ENCODE data around the gene ZDHHC6.
"Not testable (repeated sequence)": the region's sequence is repeated elsewhere in the genome, so short reads cannot be mapped to it uniquely, and the experiment has no call there.

Gene ZDHHC6

DNA sequence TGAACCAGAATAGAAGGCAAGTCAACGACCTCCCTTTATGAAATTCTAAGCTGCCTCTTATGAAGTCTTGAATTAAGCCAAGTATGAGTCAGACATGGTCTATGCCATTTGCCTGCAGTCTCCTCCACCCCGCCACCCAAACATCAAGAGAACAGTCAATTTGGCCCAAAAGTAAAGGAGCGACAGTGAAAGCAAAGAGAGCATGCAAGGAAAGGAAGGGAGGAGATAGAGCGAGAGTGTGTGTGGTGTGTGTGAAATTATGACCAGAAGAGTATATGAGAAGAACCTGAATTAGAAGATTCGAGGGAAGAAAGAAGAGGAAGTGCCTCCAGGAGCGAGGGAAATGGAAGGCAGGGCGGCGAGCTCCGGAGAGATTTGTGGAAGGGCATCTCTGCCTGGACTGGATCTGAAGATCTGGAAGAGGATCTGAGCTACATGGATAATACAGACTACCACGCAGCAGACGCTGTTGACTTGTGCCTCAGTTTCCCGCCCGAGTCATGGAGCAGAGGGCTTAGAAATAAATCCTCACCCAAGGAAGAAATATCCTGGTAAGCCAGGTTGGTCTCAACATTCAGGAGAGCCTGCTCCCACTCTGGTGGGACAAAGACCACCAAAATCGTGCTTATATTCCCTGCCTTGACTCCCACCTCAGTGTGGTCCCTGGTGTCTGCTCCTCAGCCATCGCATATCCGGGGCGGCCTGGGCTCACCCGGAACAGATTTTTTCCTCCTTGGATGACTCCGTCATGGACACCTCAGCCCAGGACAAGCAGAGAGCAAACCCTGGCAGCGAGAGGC is 459 bp downstream of the ZDHHC6 start:
- in situ Hi-C loops (cut with MboI; ENCODE audit: low sequenced_read_pairs) = no loop called here

DNA sequence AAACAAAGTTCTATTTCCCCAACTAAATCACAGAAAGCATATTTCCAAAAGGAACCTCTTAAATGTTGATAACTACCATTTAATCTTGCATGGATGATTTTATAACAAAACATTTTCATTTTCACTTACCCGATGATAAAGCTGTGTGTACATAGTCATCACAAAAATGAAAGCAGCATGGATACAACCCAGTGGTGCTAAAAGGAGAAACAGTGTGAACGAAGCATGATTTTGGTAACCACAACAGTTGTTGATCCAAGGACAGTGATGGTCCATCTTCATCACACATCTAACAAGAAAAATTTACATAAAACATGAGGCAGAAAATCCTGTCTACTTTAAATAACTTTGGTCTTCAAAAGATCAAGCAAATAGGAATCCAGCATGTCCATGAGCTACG is 4.7 kb downstream of the ZDHHC6 start:
- in situ Hi-C loops (cut with MboI; ENCODE audit: low sequenced_read_pairs) = no loop called here

DNA sequence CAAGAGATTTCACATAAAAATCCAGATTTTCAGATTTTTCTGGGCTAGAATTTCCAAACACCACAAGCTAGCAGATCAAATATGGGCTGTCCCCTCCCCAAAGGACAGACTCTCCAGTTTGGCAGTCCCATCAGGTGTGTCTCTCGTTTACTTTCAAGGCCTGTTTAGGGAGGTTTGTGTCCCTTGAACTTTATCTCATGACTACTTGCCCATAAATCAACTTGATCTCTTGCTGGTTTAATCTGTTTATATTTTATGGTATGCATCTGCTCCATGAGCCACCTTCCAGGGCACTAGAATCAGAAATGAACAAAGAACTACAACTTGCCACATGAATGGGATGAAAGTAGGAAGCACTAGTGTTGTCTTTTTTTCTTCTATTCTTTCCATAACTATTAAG is 5.2 kb downstream of the ZDHHC6 start:
- in situ Hi-C loops (cut with MboI; ENCODE audit: low sequenced_read_pairs) = no loop called here

DNA sequence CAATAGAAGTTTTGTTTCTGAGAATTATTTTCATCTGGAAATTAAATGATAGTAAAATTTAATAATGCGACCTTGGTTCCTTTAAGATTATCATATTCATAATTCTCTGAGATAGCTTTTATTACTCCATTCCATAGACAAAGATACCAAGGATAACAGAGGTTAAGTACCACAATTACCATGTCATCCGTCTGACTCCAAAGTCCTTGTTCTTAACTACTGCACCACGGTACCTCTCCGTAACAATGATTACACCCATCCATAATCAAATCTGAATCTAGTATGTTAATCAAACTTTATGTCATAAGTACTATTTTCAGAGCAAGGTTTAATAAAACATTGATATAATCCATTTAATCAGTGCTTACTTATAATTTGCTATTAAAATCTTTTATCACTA is 8.4 kb downstream of the ZDHHC6 start:
- in situ Hi-C loops (cut with MboI; ENCODE audit: low sequenced_read_pairs) = no loop called here

DNA sequence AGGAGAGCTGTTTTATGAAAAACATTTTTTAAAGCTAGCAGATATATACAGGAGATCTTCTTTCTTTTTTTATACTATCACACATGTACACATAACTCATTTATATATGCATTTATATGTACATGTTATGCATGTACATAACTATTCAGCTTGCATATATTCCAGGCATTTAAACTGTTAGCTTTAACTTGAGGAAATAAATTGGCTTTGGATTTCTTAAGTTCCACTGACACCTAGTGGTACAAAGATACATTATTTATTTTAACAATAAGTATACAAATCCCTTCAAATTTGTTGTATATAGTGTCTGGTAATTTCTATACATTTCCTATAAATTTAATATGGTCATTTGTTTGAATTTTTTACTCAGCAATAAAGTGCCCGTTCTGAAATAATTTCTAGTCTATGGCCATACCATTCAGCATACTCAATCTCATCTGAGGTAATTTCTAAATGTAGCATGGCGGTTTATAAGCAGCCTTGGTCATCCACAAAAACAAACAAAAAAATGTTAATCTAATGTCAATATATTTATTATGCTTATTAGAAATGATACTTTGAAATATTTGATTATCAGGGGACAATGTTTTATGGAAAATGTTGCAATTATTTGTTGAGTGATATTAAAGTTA is 11.6 kb downstream of the ZDHHC6 start:
- in situ Hi-C loops (cut with MboI; ENCODE audit: low sequenced_read_pairs) = no loop called here

DNA sequence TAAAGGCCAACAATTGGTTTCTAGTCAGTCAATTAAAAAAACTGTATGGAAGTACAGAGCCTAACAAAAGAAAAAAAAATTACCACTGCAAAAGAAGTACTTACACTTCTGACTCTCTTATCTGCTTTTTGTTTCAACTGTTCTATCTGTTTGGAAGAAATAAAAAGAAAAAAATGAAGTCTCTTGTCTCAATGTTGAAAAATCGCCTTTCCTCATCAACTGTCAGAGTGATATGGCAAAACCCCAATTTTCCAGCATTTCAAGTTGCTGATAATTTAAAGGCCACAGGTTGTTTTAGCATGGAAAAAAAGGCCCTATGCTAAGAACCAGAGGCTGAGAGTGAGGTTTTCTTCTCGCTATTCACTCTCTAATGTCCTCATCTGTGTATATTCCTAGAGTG is 13.6 kb downstream of the ZDHHC6 start:
- in situ Hi-C loops (cut with MboI; ENCODE audit: low sequenced_read_pairs) = no loop called here

DNA sequence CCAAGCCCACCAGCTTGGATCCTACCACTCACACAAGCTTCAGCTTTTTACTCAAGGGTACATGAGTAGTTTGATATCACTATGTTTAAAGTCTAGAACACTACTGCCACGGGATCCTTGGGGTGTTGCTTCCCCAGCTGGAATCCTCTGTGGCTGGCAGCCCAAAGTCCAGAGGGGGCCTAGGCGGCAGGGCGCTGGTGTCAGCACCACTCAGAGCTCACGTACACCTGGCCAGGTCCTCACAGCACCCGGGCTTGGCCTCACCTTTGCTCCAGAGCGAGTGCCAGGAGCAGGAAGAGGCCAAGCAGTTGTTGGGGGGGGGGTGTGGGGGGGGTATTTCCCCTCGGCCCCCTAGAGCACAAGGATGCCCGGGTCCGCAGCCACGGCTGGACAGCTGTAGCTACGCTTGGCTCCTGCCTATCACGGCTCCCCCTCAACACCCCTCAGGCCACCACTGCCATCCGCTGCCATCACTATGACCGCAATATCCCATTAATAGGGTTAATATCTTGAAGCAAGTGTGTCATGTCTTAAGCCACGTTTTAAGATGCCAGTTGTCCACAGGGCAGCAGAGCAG is 17.0 kb downstream of the ZDHHC6 start:
- in situ Hi-C loops (cut with MboI; ENCODE audit: low sequenced_read_pairs) = no loop called here

DNA sequence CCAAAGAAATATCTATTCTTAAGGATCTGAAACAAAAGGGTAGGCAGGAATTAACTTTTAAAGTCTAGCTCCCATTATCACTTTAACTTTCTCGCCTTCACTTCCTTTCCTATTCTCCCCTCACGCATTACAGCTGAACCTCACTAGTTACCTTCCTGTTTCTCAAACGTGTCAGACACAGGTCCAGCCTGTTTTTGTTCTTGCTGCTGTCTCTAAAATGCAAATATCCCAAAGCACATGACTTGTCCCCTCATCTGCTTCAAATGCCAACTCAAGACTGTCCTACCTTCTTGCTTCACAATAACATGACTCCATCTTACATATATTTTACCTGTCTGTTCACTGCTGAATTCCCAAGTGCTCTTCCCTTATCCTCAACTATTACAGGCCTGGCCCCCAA is 17.6 kb downstream of the ZDHHC6 start:
- in situ Hi-C loops (cut with MboI; ENCODE audit: low sequenced_read_pairs) = no loop called here

DNA sequence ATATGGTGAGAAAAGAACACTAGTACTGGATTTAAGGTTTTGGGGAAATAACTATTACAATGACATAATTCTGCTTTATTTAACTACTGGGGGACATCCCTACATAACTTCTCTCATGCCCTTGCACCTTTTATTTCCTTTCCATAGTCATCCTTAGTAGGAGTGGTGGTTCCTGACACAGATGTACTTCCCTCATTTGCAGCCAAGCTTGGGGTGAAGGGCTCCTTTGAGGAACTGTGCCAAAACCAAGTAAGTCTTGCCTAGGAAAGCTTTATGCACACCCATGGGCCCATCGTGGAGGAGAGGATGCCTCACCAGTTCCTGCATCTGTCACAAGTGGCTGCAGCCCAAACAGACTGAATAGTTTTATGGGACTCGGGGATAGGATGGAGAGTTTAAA is 20.6 kb downstream of the ZDHHC6 start:
- in situ Hi-C loops (cut with MboI; ENCODE audit: low sequenced_read_pairs) = no loop called here

DNA sequence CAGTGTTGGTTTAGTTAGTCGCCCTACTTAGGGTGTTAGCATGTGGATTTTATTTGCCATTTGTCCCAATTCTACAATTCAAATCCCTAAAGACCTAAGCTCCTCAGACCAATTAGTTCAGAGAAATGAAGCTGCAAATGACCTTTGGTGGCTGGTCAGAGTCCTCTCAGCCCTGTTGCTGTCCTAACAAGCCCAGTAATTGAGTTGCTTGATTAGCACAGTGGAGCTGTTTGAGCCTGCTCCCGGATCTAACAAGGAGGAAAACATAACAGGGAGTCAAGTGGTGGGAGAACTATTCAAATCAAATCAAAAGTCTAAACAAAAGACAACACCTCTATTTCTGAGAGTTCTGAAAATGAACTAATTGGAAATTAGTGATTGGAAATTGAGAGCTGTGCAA is 22.1 kb downstream of the ZDHHC6 start:
- in situ Hi-C loops (cut with MboI; ENCODE audit: low sequenced_read_pairs) = no loop called here

DNA sequence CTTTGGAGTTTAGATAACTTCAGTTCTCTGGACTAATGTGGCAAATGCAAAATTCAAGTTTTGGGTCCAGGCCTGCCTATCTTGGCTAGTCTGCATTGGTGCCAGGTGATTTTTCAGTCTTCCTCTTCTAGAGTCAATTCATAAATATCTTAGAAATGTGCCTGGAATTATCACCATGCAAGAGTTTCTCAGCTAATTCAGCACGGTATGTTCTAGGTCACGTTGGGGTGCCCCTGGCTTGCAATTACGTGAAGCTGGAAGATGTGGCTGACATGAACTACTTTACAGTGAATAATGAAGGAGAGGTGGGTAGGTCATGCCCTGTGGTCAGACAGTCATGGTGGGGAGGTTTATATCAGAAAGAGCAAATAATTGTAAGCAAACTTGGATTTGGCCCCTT is 25.0 kb downstream of the ZDHHC6 start:
- in situ Hi-C loops (cut with MboI; ENCODE audit: low sequenced_read_pairs) = no loop called here

DNA sequence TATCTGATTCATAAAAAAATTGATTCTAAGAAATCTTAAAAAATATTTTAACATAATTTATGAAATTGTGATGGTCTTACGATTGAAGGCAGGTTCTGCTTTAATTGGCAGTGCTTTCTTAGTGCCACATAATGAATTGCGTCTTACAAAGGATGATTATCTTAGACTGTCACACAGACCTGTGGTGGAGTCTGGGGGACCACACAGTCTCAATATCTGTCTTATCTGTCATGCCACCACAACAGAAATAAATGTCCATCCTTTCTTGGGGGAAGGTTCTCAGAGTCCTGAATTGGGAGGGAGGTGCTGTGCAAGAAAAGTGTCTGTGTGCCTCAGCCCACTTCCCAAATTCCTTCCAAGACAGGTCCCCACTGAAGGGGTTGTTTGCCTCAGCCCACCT is 34.0 kb downstream of the ZDHHC6 start:
- in situ Hi-C loops (cut with MboI; ENCODE audit: low sequenced_read_pairs) = no loop called here

DNA sequence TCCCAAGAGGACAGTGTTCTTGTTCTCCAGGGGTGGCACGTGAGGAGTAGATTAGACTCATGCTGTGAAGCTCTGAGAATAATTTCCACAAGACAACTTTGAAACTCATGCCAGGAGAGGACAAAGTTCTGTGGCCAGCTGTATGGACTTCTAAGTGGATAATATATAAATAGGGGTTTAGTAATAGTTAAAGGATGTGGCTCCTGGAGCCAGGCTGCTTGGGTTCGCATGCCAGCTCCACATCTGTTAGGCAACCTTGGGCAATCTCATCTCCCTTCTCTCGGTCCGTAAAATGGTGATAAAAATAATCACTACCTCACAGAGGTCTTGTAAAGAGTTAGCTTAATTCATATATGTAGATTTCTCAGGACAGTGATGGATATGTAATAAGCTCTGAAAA is 37.0 kb downstream of the ZDHHC6 start:
- in situ Hi-C loops (cut with MboI; ENCODE audit: low sequenced_read_pairs) = no loop called here

DNA sequence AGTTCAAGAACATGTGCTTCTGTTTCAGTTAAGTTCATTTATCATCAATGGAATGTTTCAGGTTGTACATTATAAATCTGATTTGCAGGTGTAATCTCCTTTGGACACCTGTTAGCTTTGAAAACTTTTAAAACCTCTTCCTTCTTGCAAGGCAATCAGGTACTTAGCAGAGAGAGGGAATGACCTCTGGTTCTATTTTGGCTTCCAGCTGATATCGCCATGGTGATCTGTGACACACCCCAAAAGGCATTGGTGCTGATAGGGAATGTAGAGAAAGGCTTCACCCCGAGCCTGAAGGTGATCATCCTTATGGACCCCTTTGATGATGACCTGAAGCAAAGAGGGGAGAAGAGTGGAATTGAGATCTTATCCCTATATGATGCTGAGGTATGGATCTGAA is 37.4 kb downstream of the ZDHHC6 start:
- in situ Hi-C loops (cut with MboI; ENCODE audit: low sequenced_read_pairs) = no loop called here

DNA sequence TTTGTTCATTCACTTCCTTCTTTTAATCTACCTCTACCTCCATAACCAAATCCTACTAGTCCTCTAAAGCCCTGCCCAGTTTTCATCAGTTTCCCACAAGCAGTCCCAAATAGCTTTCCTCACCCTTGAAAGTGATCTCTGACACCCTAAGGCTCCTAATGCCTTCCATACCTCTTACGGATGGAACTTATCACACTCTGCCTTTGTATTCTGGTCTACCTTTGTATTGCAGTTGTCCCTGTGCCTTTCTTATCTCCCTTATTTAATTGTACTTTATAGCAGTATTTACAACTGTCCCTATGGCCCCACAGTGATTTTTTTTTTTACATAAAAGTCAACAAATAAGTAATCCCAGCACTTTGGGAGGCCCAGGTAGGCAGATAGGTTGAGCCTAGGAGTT is 39.0 kb downstream of the ZDHHC6 start:
- in situ Hi-C loops (cut with MboI; ENCODE audit: low sequenced_read_pairs) = no loop called here

DNA sequence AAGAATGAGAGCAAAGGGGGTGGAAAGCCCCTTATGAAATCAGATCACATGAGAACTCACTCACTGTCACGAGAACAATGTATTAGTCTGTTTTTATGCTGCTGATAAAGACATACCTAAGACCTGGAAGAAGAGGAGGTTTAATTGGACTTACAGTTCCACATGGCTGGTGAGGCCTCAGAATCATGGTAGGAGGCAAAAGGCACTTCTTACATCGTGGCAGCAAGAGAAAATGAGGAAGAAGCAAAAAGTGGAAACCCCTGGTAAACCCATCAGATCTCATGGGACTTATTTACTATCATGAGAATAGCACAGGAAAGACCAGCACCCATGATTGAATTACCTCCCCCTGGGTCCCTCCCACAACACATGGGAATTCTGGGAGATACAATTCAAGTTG is 39.9 kb downstream of the ZDHHC6 start:
- in situ Hi-C loops (cut with MboI; ENCODE audit: low sequenced_read_pairs) = not testable (repeated sequence)

DNA sequence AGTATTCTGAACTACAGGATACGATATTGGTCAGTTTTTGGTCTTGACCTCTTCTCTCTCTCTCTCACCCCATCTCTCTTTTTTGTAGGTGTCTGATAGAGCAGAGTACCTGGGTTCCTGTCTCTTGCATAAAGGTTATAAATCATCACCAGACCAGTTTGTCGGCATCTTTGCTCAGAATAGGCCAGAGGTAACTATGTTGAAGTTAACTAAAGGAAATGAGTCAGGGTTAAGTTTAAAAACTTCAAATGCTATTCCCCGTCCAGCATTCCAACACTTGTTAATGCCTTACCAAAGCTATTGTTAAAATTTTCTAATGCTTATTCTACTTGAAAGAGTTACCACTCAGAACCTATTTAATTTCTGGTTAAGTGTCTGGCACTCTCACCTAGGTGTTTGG is 42.1 kb downstream of the ZDHHC6 start:
- in situ Hi-C loops (cut with MboI; ENCODE audit: low sequenced_read_pairs) = no loop called here

DNA sequence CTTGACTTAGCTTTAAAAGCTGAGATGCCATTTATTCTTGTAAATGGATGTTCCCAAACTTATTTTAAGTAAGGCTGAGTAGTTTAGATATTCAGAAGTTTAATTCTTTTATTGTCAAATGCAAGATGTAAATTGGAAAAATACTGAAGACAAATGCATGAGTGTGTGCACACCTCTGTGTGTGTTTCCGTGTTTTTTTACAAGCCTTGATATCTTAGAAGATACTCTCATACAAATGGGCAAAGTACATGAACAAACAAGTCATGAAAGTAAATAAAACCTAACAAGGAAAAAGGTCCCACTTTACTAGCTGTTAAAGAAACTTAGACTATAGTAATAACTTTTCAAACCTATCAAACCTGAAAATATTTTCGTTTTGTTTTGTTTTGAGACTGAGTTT is 43.8 kb downstream of the ZDHHC6 start:
- in situ Hi-C loops (cut with MboI; ENCODE audit: low sequenced_read_pairs) = no loop called here

DNA sequence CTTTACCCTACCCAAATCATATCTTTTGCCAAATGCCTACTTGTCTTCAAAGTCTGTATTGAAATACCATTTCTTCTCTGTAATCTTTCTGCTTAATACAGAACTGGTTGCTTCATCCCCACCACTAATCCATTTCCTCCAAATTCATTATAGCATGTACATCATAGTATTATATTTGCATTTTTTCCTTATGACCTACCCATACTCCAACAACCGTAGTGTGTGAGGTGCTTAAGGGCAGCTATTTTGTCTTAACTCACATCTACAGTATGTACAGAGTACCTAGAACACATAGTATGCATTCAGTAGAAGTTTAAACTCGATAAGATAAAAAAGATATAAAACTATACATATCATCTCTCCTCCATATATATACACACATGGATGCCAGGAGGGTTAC is 49.1 kb downstream of the ZDHHC6 start:
- in situ Hi-C loops (cut with MboI; ENCODE audit: low sequenced_read_pairs) = no loop called here

DNA sequence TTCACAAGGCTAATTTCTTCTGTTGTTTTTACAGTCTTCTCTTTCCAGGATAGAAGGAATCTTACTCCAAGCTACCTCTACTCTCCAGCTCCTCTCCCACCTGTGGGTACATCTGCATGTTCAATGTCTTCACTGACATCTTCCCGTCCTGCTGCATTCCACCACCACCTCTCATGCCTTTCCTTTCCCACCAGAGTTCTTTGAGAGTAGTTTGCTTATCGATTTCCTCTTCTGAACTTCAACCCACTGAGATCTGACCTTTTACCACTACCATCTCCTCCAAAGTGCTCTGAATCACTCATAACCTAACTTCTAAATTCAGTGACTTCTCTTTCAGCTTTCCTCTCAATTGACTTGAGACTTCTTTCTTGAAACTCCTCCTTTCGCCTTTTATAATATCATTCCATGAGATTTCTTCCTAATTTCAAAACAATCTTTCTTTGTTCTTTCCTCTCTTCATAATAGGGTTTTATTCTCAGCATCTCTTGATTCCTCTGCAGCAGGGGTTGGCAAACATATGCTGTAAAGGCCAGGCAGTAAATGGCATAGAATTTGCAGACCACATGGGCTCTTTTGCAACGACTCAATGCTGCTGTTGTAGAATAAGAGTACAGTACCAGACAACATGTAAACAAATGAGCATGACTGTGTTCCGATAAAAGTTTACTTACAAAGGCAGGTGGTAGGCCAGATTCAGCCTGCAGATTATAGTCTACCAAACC is 50.7 kb downstream of the ZDHHC6 start:
- in situ Hi-C loops (cut with MboI; ENCODE audit: low sequenced_read_pairs) = no loop called here

DNA sequence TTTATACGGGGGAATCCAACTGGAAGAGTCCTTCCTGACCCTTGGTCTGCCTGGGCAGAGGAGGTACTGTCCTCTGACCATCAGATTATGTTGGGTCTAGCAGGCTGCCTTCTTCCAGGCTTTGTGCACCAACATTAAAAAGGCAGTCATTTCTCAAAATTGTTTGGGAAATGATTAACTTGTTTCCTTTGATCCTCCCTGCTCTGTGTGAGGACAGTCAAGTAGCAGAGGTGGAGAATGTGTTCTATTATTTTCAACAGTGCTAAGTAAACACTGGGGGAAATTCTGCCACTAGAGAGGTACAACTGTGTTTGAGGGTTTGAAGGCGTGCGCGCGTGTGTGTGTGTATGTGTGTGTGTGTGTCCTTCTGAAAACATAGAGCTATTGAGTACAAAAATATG is 52.2 kb downstream of the ZDHHC6 start:
- in situ Hi-C loops (cut with MboI; ENCODE audit: low sequenced_read_pairs) = no loop called here

DNA sequence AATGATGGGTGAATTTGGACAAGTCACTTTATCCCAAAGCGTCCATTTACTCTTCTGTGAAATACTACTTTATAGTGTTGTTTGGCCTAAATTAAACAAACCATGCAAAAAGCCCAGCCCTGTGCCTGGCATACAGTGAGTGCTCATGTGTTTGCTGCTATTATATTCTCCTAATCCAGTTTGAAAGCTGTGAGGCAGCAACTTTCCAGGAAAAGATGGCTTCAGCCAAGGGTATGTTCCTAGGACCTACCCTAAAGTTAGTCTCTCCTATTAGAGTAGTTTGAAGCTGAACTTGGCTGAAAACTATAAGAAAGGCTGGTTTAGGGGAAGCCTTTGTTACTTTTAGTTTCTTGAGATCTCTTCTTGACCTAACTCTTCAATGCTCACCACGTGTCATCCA is 52.9 kb downstream of the ZDHHC6 start:
- in situ Hi-C loops (cut with MboI; ENCODE audit: low sequenced_read_pairs) = no loop called here

All from hTERT RPE-1 (cell line).